HAP-1 (cell line): ENCODE results near the gene ATM.
"Not testable (repeated sequence)": the region's sequence is repeated elsewhere in the genome, so short reads cannot be mapped to it uniquely, and the experiment has no call there.

ENCODE experiments used
- DNase-seq, 2 experiments: peaks; one replicate each; pipeline ENCODE4 v3.0.0-alpha.2; 2016 to 2020; ENCODE audit warnings: low spot score in 2 of 2
- H3K27me3 ChIP-seq: fragments of 250-450 bp; sonication (Bioruptor Pico); 2 replicates; pipeline ENCODE4 v1.5.1; 2020; ENCODE audit warnings: low read depth, mild to moderate bottlenecking, moderate library complexity
- H3K36me3 ChIP-seq: fragments of 250-450 bp; sonication (Bioruptor Pico); replicated peaks from 2 replicates; pipeline ENCODE4 v1.5.1; 2020; ENCODE audit warnings: mild to moderate bottlenecking
- H3K4me1 ChIP-seq: fragments of 250-450 bp; sonication (Bioruptor Pico); 2 replicates; pipeline ENCODE4 v1.5.1; 2020; ENCODE audit warnings: mild to moderate bottlenecking
- H3K4me3 ChIP-seq: fragments of 250-450 bp; sonication (Bioruptor Pico); 2 replicates; pipeline ENCODE4 v1.5.1; 2020; ENCODE audit warnings: mild to moderate bottlenecking, moderate library complexity
- H3K9me3 ChIP-seq: fragments of 250-450 bp; sonication (Bioruptor Pico); 2 replicates; pipeline ENCODE4 v1.5.1; 2020; ENCODE audit warnings: mild to moderate bottlenecking, moderate library complexity
- in situ Hi-C: fragments of 300-500 bp; cut with MboI; formaldehyde crosslinking; loops from 3 replicates; pipeline ENCODE4 v1.14.3; 2020; ENCODE audit warnings: low sequenced_read_pairs, inconsistent platforms, mixed read lengths

Gene ATM

GRCh38 chr11:108370990-108371389 lies 148.1 kb downstream of the ATM start:
- Histone ChIP-seq H3K4me3 (no peak overlapping the region), H3K36me3 (0 out of 2 replicates have a peak, but pooled peaks cover 6% of the 10 kb centered on the region), H3K4me1 (no peaks in the 10 kb centered on the region), H3K27me3 (no peaks in the 10 kb centered on the region; the same call in 1 of the 2 replicates), H3K9me3 (no peaks in the 10 kb centered on the region)
- in situ Hi-C loops: no loop called here
- DNase-seq: no peak

- H3K27me3 ChIP-seq, H3K36me3 ChIP-seq, H3K4me3 ChIP-seq, in situ Hi-C loops, H3K4me1 ChIP-seq, H3K9me3 ChIP-seq, DNase-seq: not testable (repeated sequence)
These were observed 150.6 kb downstream of the ATM start for GRCh38 chr11:108373505-108373904.

DNA sequence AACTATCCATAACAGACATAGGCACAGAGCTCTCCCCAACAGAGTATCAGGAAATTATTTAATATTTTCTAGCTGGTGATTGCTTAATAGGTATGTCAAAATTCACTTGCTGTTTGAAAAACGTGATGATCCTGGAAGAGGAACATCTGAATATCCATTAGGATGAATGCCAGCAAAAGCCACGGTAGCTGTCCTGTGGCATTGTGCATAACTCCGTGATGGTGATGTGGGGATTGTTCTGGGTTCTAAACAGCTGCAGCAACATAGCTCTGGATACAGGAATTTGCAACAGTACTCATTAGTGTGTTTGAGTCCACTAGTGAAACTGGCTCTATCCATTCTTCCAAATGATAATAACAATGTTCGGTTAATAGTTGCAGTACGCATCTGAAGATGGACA lies 165.7 kb downstream of the ATM start:
- no peaks in the 10 kb centered on the region for H3K27me3 ChIP-seq
- no peaks in the 10 kb centered on the region for H3K4me1 ChIP-seq
- no peak overlapping the region for H3K4me3 ChIP-seq
- in situ Hi-C loops: no loop called here
- no peaks in the 10 kb centered on the region for H3K9me3 ChIP-seq
- H3K36me3 ChIP-seq: no peaks in the 10 kb centered on the region
- DNase-seq: no peak

GRCh38 chr11:108392353-108392752 lies 169.5 kb downstream of the ATM start:
- no peak for DNase-seq
- Histone ChIP-seq H3K4me1 (no peaks in the 10 kb centered on the region), H3K27me3 (no peaks in the 10 kb centered on the region), H3K9me3 (no peaks in the 10 kb centered on the region), H3K36me3 (no peaks in the 10 kb centered on the region), H3K4me3 (no peak overlapping the region)
- in situ Hi-C loops: no loop called here

DNA sequence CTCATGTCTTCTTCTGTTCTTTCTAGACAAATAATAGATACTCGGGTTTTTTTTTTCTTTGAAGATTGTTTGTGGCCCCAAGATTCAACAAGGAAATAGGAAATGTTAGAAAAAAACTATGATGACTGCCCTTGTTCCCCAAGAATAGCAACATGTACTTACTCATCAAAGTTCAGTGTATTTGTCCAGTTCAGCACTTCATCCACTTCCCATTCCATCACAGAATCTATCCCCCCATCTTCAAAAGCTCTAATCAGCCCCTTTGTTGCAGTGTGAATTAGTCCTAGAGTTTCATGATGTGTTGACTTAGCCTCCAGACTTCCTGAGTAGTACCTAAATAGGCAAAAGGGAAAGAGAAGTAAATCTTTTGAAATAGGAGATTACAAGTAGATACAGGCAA lies 170.2 kb downstream of the ATM start:
- Histone ChIP-seq H3K9me3 (no peaks in the 10 kb centered on the region), H3K27me3 (no peaks in the 10 kb centered on the region), H3K4me1 (no peaks in the 10 kb centered on the region), H3K36me3 (no peaks in the 10 kb centered on the region), H3K4me3 (no peak overlapping the region)
- DNase-seq: no peak
- in situ Hi-C loops: no loop called here

DNA sequence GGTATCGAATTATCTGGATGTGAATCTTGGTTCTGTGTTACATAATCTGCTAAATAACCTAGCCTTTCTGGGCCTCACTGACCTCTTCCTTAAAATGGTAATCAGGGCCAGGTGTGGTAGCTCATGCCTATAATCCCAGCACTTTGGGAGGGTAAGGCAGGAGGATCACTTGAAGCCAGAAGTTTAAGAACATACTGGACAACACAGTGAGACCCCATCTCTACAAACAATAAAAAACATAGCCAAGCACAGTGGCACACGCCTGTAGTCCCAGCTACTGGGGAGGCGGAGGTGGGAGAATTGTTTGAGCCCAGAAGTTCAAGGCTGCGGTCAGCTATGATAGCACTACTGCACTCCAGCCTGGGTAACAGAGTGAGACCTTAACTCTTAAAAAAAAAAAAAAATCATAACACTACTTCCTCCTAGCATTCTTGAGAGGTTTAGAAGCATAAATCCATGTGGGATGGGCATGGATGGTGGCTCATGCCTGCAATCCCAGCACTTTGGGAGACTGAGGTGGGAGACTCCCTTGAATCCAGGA lies 171.9 kb downstream of the ATM start:
- in situ Hi-C loops: no loop called here
- DNase-seq: no peak
- H3K4me1 ChIP-seq: no peaks in the 10 kb centered on the region

DNA sequence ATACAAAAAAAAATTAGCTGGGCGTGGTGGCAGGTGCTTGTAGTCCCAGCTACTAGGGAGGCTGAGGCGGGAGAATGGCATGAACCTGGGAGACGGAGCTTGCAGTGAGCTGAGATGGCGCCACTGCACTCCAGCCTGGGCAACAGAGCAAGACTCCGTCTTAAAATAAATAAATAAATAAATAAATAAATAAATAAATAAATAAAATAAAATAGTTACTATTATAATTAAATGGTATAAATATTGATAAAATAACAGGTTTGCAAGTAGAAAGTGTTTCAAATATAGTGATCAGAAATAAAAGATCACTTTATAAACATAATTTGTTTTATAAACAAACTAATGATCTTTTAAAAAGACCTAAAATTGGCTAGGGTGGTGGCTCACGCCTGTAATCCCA lies 173.8 kb downstream of the ATM start:
- H3K27me3 ChIP-seq, in situ Hi-C loops: not testable (repeated sequence)

More for the DNA sequence above, 171.9 kb downstream of the ATM start:
- no peak overlapping the region for H3K4me3 ChIP-seq
- no peaks in the 10 kb centered on the region for H3K36me3 ChIP-seq
- no peaks in the 10 kb centered on the region for H3K9me3 ChIP-seq
- no peaks in the 10 kb centered on the region for H3K27me3 ChIP-seq

GRCh38 chr11:108398439-108398838 lies 175.6 kb downstream of the ATM start:
- Histone ChIP-seq H3K4me3 (no peak overlapping the region), H3K36me3 (no peaks in the 10 kb centered on the region), H3K4me1 (no peaks in the 10 kb centered on the region), H3K27me3 (no peaks in the 10 kb centered on the region), H3K9me3 (no peaks in the 10 kb centered on the region)
- no peak for DNase-seq
- in situ Hi-C loops: no loop called here

More for the DNA sequence above, 173.8 kb downstream of the ATM start:
- not testable (repeated sequence) for H3K4me3 ChIP-seq, H3K36me3 ChIP-seq, H3K9me3 ChIP-seq, DNase-seq, H3K4me1 ChIP-seq

DNA sequence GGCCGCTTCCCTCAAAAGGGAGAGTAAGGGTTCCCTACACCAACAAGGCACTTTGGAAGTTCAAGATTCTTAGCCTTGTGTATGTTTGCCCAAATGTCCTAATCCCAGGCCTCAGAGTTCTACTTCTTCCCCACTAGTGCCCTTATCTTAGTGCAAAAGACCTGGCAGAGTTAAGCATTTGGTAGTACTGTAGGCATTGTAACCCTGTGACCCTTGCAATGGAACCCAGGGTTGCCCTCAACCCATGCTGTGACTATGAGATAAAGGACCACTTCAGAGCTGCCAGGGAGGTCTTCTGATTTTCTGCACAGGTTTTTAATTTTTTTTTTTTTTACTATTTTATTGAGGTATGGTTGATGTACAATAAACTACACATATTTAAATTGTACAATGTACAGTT lies 179.4 kb downstream of the ATM start:
- no peak overlapping the region for H3K4me3 ChIP-seq
- no peaks in the 10 kb centered on the region for H3K4me1 ChIP-seq
- in situ Hi-C loops: no loop called here
- no peak for DNase-seq
- H3K27me3 ChIP-seq: no peaks in the 10 kb centered on the region
- no peaks in the 10 kb centered on the region for H3K9me3 ChIP-seq
- H3K36me3 ChIP-seq: no peaks in the 10 kb centered on the region

- in situ Hi-C loops: no loop called here
- no peaks in the 10 kb centered on the region for H3K9me3 ChIP-seq
- no peaks in the 10 kb centered on the region for H3K4me1 ChIP-seq
- no peak overlapping the region for H3K4me3 ChIP-seq
- H3K36me3 ChIP-seq: no peaks in the 10 kb centered on the region
- no peaks in the 10 kb centered on the region for H3K27me3 ChIP-seq
- no peak for DNase-seq
These were observed 180.2 kb downstream of the ATM start for GRCh38 chr11:108403052-108403451.

- Histone ChIP-seq H3K36me3 (no peaks in the 10 kb centered on the region), H3K4me1 (no peaks in the 10 kb centered on the region), H3K9me3 (no peaks in the 10 kb centered on the region), H3K27me3 (no peaks in the 10 kb centered on the region), H3K4me3 (no peak overlapping the region)
- in situ Hi-C loops: no loop called here
- DNase-seq: no peak
These were observed 182.8 kb downstream of the ATM start for GRCh38 chr11:108405706-108406105.

GRCh38 chr11:108414958-108415357 lies 192.1 kb downstream of the ATM start:
- Histone ChIP-seq H3K9me3 (no peaks in the 10 kb centered on the region), H3K4me3 (no peak overlapping the region), H3K27me3 (no peaks in the 10 kb centered on the region; the same call in 1 of the 2 replicates), H3K36me3 (no peaks in the 10 kb centered on the region), H3K4me1 (no peaks in the 10 kb centered on the region)
- no peak for DNase-seq
- in situ Hi-C loops: no loop called here

DNA sequence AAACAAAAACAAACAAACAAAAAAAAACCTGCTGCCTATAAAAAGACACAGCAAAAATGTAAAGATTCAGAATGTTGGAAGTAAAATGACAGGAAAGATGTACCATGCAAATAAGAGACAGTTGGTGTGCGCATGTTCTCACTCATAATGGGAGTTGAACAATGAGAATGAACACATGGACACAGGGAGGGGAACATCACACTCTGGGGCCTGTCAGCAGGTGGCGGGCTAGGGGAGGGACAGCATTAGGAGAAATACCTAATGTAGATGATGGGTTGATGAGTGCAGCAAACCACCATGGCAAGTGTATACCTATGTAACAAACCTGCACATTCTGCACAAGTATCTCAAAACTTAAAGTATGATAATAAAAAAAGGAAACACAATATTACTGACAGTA lies 194.7 kb downstream of the ATM start:
- H3K4me1 ChIP-seq, H3K9me3 ChIP-seq, in situ Hi-C loops, H3K4me3 ChIP-seq, H3K27me3 ChIP-seq, H3K36me3 ChIP-seq: not testable (repeated sequence)
- peak; percentile 7 to 61 for DNase-seq
